HG03457 (cell line): ENCODE measurements around the gene CCBE1.
"Not testable (repeated sequence)": the region's sequence is repeated elsewhere in the genome, so short reads cannot be mapped to it uniquely, and the experiment has no call there.

Experiments
- ATAC-seq: cut with Tn5 transposase; IDR thresholded peaks from one replicate; pipeline ENCODE4 v1.9.1; 2021; ENCODE audit warnings: moderate number of reproducible peaks; ENCODE audit not compliant: unreplicated experiment

The CCBE1 gene

DNA sequence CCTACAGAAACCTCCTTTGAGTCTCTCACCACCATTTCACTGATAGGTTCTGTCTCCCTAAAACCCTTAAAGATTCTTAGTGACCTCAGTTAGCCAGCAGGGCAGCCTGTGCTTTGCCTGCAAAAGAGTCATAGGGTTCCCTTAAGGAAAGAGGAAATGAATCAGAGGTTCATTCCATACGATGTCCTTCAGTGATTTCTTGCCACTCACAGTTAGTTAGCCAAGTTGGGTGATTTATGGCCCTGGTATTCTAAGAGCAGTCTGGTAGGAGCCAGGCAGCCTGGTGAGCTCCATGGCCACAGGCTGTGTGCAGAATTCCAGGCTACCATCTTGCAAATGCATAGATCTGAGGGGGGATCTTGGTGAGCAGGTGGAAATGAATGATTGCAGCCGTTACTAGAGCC is 18.7 kb upstream of the CCBE1 start:
- ATAC-seq: no peak

DNA sequence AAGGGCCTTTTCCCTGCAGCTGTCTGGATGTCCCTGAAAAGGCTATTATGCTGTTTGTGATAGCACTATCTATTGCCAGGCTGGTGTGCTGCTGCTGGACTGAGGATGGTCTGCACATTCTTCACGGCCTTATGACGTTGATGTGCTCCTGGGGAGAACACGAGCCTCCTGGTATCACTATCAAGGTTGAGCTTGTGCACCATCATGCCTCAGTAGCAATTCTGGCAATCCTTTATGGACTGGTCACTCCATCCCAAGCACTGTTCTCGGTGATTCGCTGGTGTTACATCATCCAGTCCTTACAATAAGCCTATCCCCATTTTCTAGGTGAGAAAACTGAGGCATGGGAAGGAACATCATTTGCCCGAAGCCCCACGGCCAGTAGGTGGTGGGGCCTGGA is 18.2 kb upstream of the CCBE1 start:
- no peak for ATAC-seq

DNA sequence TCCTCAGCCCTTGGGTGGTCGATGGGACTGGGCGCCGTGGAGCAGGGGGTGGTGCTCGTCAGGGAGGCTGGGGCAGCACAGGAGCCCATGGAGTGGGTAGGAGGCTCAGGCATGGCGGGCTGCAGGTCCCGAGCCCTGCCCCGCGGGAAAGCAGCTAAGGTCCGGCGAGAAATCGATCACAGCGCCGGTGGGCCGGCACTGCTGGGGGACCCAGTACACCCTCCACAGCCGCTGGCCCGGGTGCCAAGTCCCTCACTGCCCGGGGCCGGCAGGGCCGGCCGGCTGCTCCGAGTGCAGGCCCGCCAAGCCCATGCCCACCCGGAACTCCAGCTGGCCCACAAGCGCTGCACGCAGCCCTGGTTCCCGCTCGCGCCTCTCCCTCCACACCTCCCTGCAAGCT is 16.9 kb upstream of the CCBE1 start:
- ATAC-seq: not testable (repeated sequence)

DNA sequence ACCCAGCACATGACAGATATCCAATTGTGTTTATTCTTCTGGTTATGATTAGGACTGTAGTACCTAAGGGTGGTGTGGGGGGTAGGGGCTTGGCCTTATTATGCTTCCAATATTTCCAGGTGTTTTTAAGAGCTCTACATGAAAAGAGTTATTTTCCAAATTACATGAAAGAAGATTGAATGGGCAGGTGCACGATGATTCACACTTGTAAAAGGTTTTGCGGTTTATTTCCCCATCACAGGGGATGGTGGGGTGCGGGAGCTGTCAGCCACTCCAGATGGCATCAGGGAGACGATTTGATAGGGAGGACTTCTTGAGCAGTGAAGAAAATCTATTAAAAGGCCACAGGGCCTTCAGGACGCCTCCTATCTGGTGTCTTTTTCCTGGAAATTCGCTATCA is 15.1 kb upstream of the CCBE1 start:
- no peak for ATAC-seq

DNA sequence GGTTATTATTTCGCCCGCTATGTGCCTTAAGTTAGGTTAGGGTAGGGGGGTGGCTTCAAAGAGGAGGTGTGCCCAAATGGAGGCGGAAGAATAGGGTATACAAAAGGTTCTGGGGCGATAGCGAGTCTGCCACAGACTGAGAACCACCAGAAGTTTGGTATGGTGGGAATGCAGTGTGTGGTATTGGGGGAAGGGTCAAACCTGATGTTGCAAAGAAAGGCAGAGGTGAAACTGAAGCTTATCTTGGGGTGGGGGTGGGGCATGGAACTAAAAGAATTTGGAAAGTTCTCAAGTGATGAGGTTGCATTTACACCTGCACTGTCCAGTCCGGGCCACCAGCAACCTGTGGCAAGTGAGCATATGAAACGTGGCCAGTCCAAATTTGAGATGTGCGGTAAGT is 11.8 kb upstream of the CCBE1 start:
- ATAC-seq: no peak

DNA sequence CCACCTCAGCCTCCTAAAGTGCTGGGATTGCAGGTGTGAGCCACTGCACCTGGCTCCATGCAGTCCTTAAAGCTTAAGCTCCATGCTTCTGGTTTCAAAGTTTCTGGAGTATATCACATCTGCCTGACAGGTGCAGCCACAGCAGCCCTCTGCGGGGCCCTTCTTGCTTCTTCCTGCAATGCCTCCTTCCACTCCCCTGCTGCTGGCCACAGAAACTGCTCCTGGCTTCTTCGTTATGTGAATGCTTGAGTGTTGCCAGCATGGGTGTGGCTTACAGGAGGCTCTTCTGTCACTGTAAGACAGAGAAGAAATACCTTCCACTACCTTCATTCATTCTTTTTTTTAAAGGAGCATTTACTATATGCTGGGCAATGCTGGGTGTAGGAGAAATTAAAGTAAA is 10.1 kb upstream of the CCBE1 start:
- ATAC-seq: no peak

DNA sequence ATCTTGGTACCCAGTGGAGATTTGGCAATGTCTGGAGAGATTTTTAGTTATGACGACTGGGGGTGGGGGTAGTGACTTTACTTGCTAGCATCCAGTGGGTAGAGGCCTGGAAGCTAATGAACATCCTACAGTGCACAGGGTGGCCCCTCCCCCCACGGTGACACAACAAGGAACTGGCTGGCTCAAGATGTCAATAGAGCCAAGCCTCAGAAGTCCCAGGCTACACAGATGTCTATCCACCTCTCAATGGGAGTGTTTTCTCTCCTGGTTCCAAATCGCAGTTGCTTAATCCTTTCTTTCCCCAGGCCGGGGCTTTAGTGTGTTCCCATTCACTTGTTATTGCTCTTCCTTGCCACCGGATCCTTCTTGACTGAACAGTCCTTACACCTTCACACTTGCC is 9.3 kb upstream of the CCBE1 start:
- no peak for ATAC-seq

DNA sequence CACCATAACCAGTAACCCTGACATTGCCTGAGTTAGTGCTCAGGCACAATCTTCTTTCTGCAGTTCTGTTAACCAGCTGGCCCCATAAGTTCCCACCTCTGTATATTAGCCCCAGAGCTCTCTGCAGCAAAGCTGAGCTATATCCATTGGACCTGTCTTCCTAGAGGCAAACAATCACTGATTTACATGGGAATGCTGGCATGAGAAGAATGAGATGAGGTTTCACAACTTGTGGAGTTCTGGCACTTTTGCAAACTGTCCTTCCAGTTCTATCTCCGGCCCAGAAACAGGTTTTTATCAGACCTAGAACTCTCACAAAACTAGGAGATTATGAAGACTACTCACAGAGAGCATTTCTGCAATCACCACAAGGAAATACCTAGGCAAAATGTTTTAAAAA is 7.9 kb upstream of the CCBE1 start:
- no peak for ATAC-seq

DNA sequence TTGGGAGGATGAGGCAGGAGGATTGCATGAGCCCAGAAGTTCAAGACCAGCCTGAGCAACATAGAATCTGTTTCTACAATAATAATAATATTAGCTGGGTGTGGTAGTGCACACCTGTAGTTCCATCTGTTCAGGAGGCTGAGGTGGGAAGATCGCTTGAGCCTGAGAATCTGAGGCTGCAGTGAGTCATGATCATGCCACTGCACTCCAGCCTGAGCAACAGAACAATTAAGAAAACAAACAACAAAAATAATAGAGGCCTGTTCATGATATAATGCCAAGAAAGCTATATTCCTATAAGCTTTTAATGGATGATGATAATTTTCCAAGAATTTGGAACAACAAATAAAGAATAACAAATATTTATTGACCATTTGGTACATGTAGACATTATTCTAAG is 6.9 kb upstream of the CCBE1 start:
- ATAC-seq: no peak

DNA sequence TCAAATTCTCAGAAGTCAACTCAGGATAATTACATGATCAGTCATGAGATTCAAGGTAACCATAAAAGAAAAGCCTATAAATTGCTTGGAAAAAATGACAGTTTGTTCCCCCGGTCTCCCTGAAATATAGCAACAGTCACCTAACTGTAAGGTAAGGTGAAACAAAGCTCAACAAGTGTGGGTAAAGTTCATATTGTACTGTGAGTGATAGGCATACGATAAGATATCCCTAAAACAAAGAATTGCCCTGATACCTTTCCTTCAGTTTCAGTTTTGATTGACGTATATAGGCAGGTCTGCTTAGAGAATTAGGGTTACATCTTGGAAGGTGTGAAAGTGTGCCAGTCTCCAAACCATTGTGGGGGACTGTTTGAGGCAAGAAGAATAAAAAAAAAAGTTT is 4.0 kb upstream of the CCBE1 start:
- no peak for ATAC-seq

DNA sequence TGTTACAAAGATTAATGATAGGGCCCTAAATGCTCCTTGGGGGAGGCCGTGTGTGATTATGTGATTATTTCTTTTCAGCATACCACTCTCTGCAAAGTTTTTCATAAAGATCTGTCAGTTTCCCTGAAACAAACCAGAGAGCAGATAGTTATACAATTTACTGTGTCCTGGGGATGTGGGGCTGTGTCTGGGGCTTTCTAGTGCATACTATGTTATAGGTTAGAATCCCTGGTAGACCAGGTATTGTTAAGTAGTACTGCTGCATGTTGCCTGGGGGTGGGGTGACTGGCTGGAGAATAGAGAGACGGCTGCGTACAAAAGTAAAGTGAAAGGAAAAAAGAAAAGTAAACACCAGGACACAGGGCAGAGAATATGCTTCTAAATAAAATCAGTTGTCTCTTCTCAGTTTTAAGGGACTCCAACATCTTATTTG is 3.3 kb upstream of the CCBE1 start:
- ATAC-seq: no peak

DNA sequence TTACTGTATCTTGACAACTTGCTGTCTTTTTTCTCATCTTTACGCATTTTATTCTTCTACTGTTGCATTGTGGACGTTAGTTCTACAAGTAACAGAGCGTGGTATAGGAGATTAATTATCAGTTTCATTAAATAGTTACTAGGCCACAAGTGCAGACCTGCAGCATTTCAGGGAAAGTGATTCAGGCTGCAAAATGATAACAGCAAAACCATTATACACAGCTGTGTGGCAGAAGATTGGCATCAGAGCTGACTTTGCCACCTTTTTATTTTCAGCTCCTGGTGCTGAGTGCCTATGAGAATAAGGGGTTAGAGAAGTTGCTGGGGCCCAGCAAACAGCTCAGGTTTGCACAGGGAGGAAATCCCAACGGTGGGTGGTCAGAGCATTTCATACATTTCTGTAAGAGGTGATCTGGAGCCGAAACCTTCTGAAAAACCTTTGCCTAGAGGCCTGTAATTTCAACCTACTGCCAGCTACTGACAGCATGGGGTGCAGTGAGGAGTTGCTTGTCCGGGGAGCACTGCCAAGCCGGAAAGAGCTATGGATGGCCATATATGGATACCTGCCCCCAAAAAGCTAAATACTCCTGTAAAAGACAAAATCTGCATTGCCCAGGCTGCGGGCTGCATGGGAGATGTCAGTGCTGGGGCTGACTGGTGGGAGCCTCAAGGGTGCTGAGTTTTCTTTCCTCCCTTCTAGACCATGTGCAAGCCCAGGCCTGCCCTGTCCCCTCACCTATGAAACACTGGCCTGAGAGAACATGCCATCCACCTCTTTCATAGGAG is 2.7 kb upstream of the CCBE1 start:
- ATAC-seq: no peak

DNA sequence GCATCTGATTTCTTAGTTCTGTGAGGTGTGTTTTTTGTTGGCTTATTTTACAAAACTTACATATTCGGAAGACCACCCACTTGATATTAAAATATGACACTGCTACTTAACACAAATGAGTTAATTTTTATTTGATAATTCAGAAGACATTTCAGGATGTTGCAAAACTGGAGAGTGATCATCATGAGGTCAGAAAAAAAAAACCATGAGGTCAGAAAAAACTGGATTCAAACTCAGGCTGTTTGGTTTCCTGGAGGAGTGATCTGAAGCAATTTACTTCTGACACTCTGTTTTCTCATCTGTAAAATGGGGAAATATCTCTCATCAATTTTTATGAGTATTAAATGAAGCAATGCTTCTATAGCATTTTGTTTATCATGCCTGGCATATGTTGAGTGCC is 1.8 kb upstream of the CCBE1 start:
- no peak for ATAC-seq

DNA sequence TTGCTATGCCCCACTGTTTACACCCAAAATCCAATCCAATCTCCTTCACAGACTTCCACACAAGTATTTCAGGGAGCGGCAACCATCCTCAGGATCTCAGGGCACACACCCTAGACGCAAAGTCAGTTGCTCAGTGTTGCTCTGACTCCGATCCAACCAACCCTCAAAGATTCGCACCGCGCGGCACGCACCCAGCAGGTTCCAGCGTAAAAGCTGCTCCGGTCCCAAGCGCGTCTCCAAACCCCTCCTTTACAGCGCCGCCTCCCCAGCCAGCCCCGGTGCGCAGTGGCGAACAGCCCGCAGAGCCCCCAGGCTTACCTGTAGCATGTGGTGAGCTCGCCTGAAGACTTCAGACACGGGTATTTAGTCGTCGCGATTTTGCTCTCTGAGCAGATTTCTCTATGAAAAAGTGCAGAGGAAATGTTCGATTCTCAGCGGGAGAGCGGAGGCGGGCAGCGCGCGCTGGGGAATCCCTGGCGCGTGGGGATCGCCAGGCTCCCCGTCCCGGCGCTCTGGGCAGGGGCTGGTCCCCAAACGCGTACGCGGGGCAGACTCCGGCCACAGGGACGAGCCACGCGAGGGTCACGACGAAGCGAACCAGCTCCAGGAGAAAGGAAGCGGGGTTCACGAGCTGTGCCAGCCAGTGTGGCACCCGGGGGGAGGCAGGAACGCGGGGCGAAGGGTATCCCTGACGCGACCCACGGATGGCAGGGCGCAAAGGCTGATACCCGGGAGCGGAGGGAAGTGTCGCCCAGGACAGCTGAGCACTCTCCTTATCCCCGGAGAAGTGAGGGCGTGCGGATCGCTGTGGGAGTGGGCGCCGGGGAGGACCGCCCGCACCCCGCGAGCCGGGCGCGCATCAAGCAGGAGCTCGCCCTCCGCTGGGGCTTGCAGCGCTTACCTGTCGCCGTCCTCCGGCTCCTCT is 650 bp downstream of the CCBE1 start:
- ATAC-seq: no peak

DNA sequence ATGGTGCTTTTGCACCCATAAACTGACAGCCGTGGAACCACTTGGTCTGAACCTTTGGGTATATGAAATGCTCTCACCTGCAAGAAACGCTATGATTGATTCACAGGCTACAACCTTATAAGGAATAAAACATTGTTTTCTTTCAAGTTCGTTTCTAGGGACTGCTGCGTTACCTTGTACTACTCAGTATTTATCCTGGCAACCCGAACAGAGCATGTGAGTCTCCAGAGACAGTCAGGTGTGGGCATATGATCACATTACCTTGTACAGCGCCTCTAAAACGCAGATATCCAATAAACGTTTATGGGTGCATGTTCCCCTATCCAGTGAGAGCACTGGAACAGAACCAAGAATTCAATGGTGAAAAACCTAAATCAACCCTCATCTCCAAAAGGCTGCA is 1.7 kb downstream of the CCBE1 start:
- no peak for ATAC-seq

DNA sequence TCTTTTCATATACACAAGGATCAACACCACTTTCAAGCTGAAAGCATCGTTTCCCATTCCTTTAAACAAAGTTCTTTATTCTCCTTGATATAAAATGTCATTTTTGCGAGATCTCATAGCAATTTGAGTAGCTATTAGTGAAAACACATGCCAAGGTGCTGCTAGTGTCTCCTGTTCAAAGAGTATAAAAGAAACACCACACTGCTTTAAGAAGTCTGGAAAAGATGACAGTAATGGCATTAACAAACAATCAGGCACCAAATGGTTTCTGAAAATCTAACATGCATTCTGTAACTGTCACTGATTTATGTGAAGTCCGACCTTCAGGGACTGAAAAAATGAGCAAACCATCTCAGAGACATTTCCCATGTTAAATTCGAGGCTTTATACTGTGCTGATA is 2.4 kb downstream of the CCBE1 start:
- no peak for ATAC-seq

DNA sequence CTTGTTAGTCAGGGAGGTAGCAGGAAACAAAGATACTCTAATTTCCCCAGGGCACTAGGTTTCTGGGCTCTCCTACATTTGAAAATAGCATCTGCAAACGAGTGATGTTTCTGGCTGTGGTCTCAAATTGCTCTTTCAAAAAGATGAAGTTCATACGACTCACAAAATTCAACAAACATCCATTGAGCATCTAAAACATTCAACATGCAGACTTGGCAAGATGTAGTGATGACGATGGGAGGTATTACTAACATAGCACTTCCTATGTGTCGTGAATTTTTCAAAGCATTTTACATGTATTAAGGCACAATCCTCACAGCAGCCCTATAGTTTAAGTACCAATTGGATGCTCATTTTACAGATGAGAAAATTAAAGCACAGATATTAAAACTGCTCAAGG is 5.2 kb downstream of the CCBE1 start:
- no peak for ATAC-seq

DNA sequence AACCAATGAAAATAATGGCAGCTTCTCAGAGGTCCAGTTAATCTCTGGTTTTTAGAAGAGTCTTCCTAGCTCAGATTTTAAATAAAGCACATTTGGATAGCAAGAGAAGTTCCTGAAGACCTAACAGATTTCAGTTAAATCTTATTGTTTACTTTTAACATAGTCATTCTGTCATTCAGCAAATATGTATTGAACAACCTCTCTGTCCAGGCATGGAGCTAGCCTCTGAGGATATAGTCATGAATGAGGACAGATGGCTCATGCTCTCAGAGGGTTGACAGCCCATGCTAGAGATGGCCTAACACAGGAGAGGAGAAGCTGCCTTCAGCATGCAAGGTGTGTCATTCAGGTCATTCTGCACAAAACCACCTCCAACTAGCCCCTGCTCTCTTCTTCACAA is 6.2 kb downstream of the CCBE1 start:
- no peak for ATAC-seq

DNA sequence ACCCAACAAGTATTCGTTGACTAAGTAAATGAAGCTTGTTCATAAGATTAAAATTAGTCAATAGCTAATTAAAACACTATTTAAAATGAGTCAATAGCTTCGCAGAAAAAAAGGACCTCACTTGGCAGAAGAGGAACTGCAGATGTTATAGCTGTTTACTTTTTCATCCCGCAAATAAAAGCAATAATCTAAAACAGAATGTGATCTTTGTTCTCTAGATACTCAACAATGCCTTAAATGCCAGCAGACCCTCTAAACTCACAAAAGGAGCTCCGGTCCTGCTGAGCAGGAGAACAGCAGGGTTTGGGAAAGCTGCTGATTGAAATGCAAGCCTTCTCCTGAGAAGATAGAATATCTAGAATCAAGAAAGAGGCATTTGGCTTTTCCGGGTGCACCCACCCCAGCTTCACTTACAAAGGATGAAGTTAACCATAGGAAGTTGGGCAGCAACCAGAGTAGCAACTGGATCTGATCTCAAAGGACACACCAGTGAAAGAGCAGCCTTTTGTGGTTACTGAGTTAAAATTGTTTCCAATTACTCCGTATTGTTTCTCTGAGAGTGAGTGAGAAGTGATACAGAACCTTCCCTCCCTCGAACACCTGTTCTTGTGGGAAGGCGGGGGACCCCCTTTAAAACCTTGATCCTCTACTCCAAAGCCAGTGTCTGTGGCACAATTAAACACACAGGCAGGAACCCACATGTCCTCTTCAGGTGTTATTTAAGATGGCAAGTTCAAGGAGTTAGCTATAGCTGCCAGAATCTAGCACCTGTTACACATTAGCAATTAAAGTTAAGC is 6.8 kb downstream of the CCBE1 start:
- ATAC-seq: no peak

DNA sequence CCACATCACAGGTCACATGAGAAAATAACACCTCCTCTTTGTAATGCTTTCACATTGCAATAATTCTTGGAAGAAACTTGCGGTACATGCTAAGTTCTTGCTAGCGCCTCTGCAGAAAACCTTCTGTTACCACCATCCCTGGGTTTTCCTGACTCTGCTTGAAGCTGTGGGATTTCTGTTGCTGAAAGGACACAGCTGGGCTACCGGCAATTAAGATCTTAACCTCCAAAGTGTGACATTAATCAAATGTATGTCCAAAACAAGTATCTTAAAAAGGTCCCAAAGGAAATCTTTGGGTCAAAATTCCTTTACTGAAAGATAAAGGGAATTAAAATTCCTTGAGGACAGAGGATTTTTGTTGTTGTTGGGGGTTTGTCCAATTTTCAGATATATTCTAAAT is 7.5 kb downstream of the CCBE1 start:
- ATAC-seq: no peak

DNA sequence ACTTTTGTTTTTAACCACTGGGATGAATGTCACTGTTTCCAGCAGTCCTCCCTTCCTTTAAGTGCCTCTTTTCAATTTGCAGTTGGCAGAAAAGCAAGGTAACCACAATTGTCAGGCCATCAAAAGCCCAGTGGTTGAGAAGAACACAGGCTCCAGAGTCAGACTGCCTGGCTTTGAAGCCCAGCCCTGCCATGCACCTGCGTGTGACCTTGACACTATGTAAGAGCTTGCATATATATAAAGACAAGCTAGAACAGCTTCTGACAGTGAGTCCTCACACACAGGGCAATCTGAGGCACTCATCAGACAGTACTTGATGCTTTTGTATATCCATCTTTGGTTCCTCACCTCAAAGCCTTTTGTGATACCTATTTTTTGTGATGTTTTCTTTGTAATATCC is 11.0 kb downstream of the CCBE1 start:
- no peak for ATAC-seq
